Heart right ventricle (tissue), 16 donors: ENCODE measurements around the gene CHRNB4. TPM values are rescaled to one million over a fixed set of nuclear protein-coding genes. Genes with fewer than 3 reads are reported as not detected.

Source experiments
- ATAC-seq, 8 donors: fragments of 200-7000 bp; cut with Tn5 transposase; one replicate each; pipeline ENCODE4 v1.9.1; 2020; ENCODE audit warnings: mild to moderate bottlenecking in 8 of 8, moderate library complexity in 8 of 8, moderate number of reproducible peaks in 1 of 8
- DNase-seq, 2 donors: peaks; one replicate each; pipeline ENCODE4 v3.0.0-alpha.2; 2020
- H3K27ac ChIP-seq, 10 donors: fragments of 200-600 bp; sonication (generic) in 2 of 10; one replicate each; pipeline versions ENCODE4 v1.5.0 to v1.8.0; 2020 to 2022; ENCODE audit warnings: mild to moderate bottlenecking in 3 of 10
- H3K27me3 ChIP-seq, 7 donors: fragments of 200-600 bp; one replicate each; pipeline ENCODE4 v1.8.0; 2021 to 2022; ENCODE audit warnings: mild to moderate bottlenecking in 2 of 7
- H3K36me3 ChIP-seq, 9 donors: fragments of 200-600 bp; sonication (generic) in 1 of 9; one replicate each; pipeline versions ENCODE4 v1.5.0 to v1.8.0; 2020 to 2022; ENCODE audit warnings: mild to moderate bottlenecking in 2 of 9
- H3K4me1 ChIP-seq, 9 donors: fragments of 200-600 bp; sonication (generic) in 1 of 9; one replicate each; pipeline versions ENCODE4 v1.5.0 to v1.8.0; 2020 to 2022; ENCODE audit warnings: mild to moderate bottlenecking in 4 of 9
- H3K4me3 ChIP-seq, 10 donors: fragments of 200-600 bp; sonication (generic) in 2 of 10; one replicate each; pipeline versions ENCODE4 v1.5.0 to v1.8.0; 2020 to 2022; ENCODE audit warnings: mild to moderate bottlenecking in 7 of 10, moderate library complexity in 2 of 10
- H3K9me3 ChIP-seq, 11 donors: fragments of 200-600 bp in 10 of 11; sonication (generic) in 2 of 11; one replicate each; pipeline versions ENCODE4 v1.5.0 to v1.8.0; 2013 to 2022; ENCODE audit warnings: mild to moderate bottlenecking in 2 of 11, control low read depth in 1 of 11, moderate library complexity in 1 of 11
- CTCF ChIP-seq, 9 donors: fragments of 200-600 bp; sonication (generic) in 2 of 9; IDR thresholded peaks; one replicate each; pipeline versions ENCODE4 v1.5.0 to v1.8.0; 2021 to 2022; ENCODE audit warnings: antibody characterized with exemption in 9 of 9, mild to moderate bottlenecking in 5 of 9, moderate library complexity in 1 of 9
- WGBS, 2 donors: extraction: QIAGEN DNeasy Blood & Tissue Kit; methylation state at CpG; one replicate each; pipeline ENCODE4 v1.1.7; 2013; ENCODE audit warnings: inconsistent platforms in 1 of 2; 5-methylcytosine and 5-hydroxymethylcytosine counted together
- intact Hi-C, 10 donors: fragments of 100-400 bp; cut with DNase I; formaldehyde crosslinking; loops; one replicate each; pipeline versions ENCODE4 v1.11.1 to v1.14.2; 2022
- polyA plus RNA-seq, 2 donors: library from polyadenylated mRNA; stranded (reverse); fragments of 200-250 nt; gene quantifications; one replicate each; pipeline ENCODE4 v1.2.3, GENCODE V29; 2013
- total RNA-seq, 10 donors: library from RNA; stranded (reverse); fragmentation: NEBNext Ultra II Directional in 3 of 10; extraction: Animal tissue kit (Norgen Biotek cat#: 25700) in 3 of 10; gene quantifications; one replicate each; pipeline versions ENCODE4 v1.2.1 to v1.2.4, GENCODE V29; 2021 to 2023
- donor health status: Arrhythmogenic right ventricular cardiomyopathy.
- donor health status: ischemic (EF 13 %, LVEDD 7.1; RV severe dilation, severe dysfunction).
- donor health status: healthy with polysubstance abuse.
- donor health status: DM: no; HTN: yes; CAD: no.
- donor health status: DM: no; HTN: no; CAD: no.
- donor health status: ischemic (EF 25% LVEDD 6.9; RV normal size, moderate dysfunction).
- donor health status: ischemic (EF 25% LVEDD 5.7; RV mildly dilated, moderate dysfunction).
- donor health status: healthy.
- donor health status: DM: yes; HTN: yes; CAD: no.
- donor health status: Ischemic cardiomyopathy.
- donor health status: ischemic (EF 35%, LVEDD 5.7; RV mildly dilated, moderate dysfunction).
- donor health status: nonischemic (EF 11% LVEDD 7.7; RV severe dilation, severe dysfunction).
- donor health status: DM: yes; HTN: yes; CAD: no.
- donor health status: PGD.
- donor health status: ischemic (EF 29% LVEDD 5.4; RV normal size, mild dysfunction).
- donor health status: nonischemic (EF 23%, LVEDD 6.1; RV moderate dilation, normal function).

Gene CHRNB4
- total and polyA plus RNA-seq, 12 donors, result 0.01 to 0.13 (median 0.11) TPM; not detected in 9

GRCh38 chr15:78676424-78677110, 35.6 kb upstream of the CHRNB4 start:
- intact Hi-C loops, result no loop called here
- 93 to 94% methylated on average over 12 of the region's 12 CpGs for WGBS, 2 donors

GRCh38 chr15:78675617-78676360, 34.8 kb upstream of the CHRNB4 start:
- peaks cover 0 to 22% (median 7%) of the 10 kb centered on the region in 9 donors for H3K4me1 ChIP-seq
- TF ChIP-seq CTCF (IDR thresholded peaks at IDR 0.05), result no peak
- no peak overlapping the region for H3K4me3 ChIP-seq
- DNase-seq, result no peak
- no peak for ATAC-seq
- no peaks in the 10 kb centered on the region for H3K36me3 ChIP-seq
- peaks cover 0 to 4% (median 0%) of the 10 kb centered on the region in 11 donors for H3K9me3 ChIP-seq
- intact Hi-C loops, result no loop called here
- H3K27me3 ChIP-seq, result no peaks in the 10 kb centered on the region
- H3K27ac ChIP-seq, result no peak overlapping the region
- 94 to 95% methylated on average over 11 of the region's 11 CpGs for WGBS, 2 donors

More at GRCh38 chr15:78676424-78677110, 35.6 kb upstream of the CHRNB4 start:
- H3K36me3 ChIP-seq, result no peaks in the 10 kb centered on the region
- ATAC-seq (no peak), DNase-seq (no peak)
- H3K4me1 ChIP-seq, result peaks cover 0 to 18% (median 6%) of the 10 kb centered on the region in 9 donors
- no peaks in the 10 kb centered on the region for H3K27me3 ChIP-seq
- no peak overlapping the region for H3K27ac ChIP-seq
- no peak for TF ChIP-seq CTCF (IDR thresholded peaks at IDR 0.05)
- H3K4me3 ChIP-seq, result no peak overlapping the region
- peaks cover 0 to 4% (median 0%) of the 10 kb centered on the region in 11 donors for H3K9me3 ChIP-seq

- Histone ChIP-seq H3K4me3 (no peak overlapping the region), H3K27ac (no peak overlapping the region), H3K27me3 (no peaks in the 10 kb centered on the region), H3K36me3 (no peaks in the 10 kb centered on the region), H3K9me3 (peaks cover 0 to 4% (median 0%) of the 10 kb centered on the region in 11 donors), H3K4me1 (peaks cover 0 to 22% (median 7%) of the 10 kb centered on the region in 9 donors)
- WGBS, 2 donors, result 96 to 100% methylated on average over 4 of the region's 4 CpGs
- TF ChIP-seq CTCF (IDR thresholded peaks at IDR 0.05), result no peak
- no peak for ATAC-seq
- intact Hi-C loops, result no loop called here
- no peak for DNase-seq
Observed at GRCh38 chr15:78675206-78675605, 34.2 kb upstream of the CHRNB4 start.

- DNase-seq, result no peak
- Histone ChIP-seq H3K9me3 (peaks cover 0 to 4% (median 0%) of the 10 kb centered on the region in 11 donors), H3K27me3 (no peaks in the 10 kb centered on the region), H3K36me3 (no peaks in the 10 kb centered on the region), H3K4me1 (peaks cover 0 to 22% (median 7%) of the 10 kb centered on the region in 9 donors), H3K4me3 (no peak overlapping the region), H3K27ac (no peak overlapping the region)
- WGBS, 2 donors, result 97 to 98% methylated on average over 3 of the region's 3 CpGs
- intact Hi-C loops, result no loop called here
- no peak for TF ChIP-seq CTCF (IDR thresholded peaks at IDR 0.05)
- ATAC-seq, result no peak
Observed at GRCh38 chr15:78673917-78674444, 33.0 kb upstream of the CHRNB4 start.
